HEK293 (cell line): ENCODE measurements around the gene DNAH11.
"Not testable (repeated sequence)": the region's sequence is repeated elsewhere in the genome, so short reads cannot be mapped to it uniquely, and the experiment has no call there.

Experiments used
- CTCF ChIA-PET: fragments of 350-600 bp; formaldehyde crosslinking; extraction: SDS; loops from one replicate; lab custom pipeline; 2021; ENCODE audit warnings: antibody characterized with exemption; lab: Yijun Ruan, JAX
- POLR2A ChIA-PET: fragments of 300-600 bp; formaldehyde crosslinking; extraction: SDS; loops from one replicate; lab custom pipeline; 2020; ENCODE audit warnings: antibody characterized with exemption, inconsistent platforms; lab: Yijun Ruan, JAX
- H3K27ac ChIP-seq: fragments of 200-500 bp; sonication (Bioruptor generic); 2 replicates; pipeline ENCODE4 v1.5.1; 2014; ENCODE audit warnings: low read depth, low read length, control low read depth, inconsistent platforms; ENCODE audit errors: extremely low read depth
- H3K36me3 ChIP-seq, 2 experiments: fragments of 200-500 bp in 1 of 2; sonication (Bioruptor generic) in 1 of 2; 1 replicate in 1 of 2; 2 replicates in 1 of 2; pipeline ENCODE4 v1.5.1; 2014 to 2017; ENCODE audit warnings: inconsistent platforms in 2 of 2, low read length in 2 of 2; ENCODE audit not compliant: control insufficient read depth in 2 of 2, insufficient read depth in 1 of 2
- H3K4me1 ChIP-seq: fragments of 200-500 bp; sonication (Bioruptor generic); 2 replicates; pipeline ENCODE4 v1.5.1; 2014; ENCODE audit warnings: mild to moderate bottlenecking, low read length, inconsistent platforms; ENCODE audit not compliant: control insufficient read depth, insufficient read depth
- H3K4me3 ChIP-seq: 2 replicates; pipeline ENCODE4 v1.5.1; 2011; ENCODE audit warnings: low read depth, mild to moderate bottlenecking, control low read depth, low read length, moderate library complexity
- H3K9me3 ChIP-seq: fragments of 200-500 bp; sonication (Bioruptor generic); 2 replicates; pipeline ENCODE4 v1.5.1; 2014; ENCODE audit warnings: low read depth, low read length, inconsistent platforms; ENCODE audit not compliant: control insufficient read depth, insufficient read depth
- KLF7 ChIP-seq: fragments of 450-650 bp; formaldehyde crosslinking; IDR thresholded peaks from 2 replicates; pipeline ENCODE4 v1.5.1; 2016; ENCODE audit warnings: missing biosample characterization, missing genetic modification characterization, borderline replicate concordance
- PBX3 ChIP-seq: sonication (generic); formaldehyde crosslinking; IDR thresholded peaks from 2 replicates; pipeline ENCODE4 v1.8.1; 2022; ENCODE audit warnings: mild to moderate bottlenecking, moderate library complexity, missing genetic modification reagents
- PRDM1 ChIP-seq: fragments of 450-650 bp; formaldehyde crosslinking; IDR thresholded peaks from 2 replicates; pipeline ENCODE4; 2016; ENCODE audit warnings: missing biosample characterization, missing genetic modification characterization
- TCF7L2 ChIP-seq: IDR thresholded peaks from 2 replicates; pipeline ENCODE4 v1.6.1; 2011; ENCODE audit warnings: low read depth, mild to moderate bottlenecking, inconsistent platforms, low read length, moderate library complexity, borderline replicate concordance
- ZBTB10 ChIP-seq: fragments of 450-650 bp; formaldehyde crosslinking; IDR thresholded peaks from 2 replicates; pipeline ENCODE4 v1.5.1; 2016; ENCODE audit warnings: missing biosample characterization, missing genetic modification characterization
- ZBTB21 ChIP-seq: fragments of 450-650 bp; formaldehyde crosslinking; IDR thresholded peaks from 2 replicates; pipeline ENCODE4 v1.5.1; 2017; ENCODE audit warnings: missing biosample characterization, missing genetic modification characterization
- ZNF133 ChIP-seq: fragments of 450-650 bp; formaldehyde crosslinking; IDR thresholded peaks from 2 replicates; pipeline ENCODE4 v1.5.1; 2016; ENCODE audit warnings: missing biosample characterization, missing genetic modification characterization
- ZNF221 ChIP-seq: fragments of 450-650 bp; formaldehyde crosslinking; IDR thresholded peaks from 2 replicates; pipeline ENCODE4 v1.5.1; 2017; ENCODE audit warnings: missing biosample characterization, missing genetic modification characterization, borderline replicate concordance
- ZNF223 ChIP-seq: fragments of 450-650 bp; formaldehyde crosslinking; IDR thresholded peaks from 2 replicates; pipeline ENCODE4 v1.5.1; 2016; ENCODE audit warnings: missing biosample characterization, missing genetic modification characterization
- ZNF501 ChIP-seq: fragments of 450-650 bp; formaldehyde crosslinking; IDR thresholded peaks from 2 replicates; pipeline ENCODE4 v1.5.1; 2016; ENCODE audit warnings: missing biosample characterization, missing genetic modification characterization
- ZNF704 ChIP-seq: fragments of 450-650 bp; formaldehyde crosslinking; IDR thresholded peaks from 2 replicates; pipeline ENCODE4 v1.5.1; 2016; ENCODE audit warnings: missing biosample characterization, missing genetic modification characterization
- ZSCAN23 ChIP-seq: fragments of 450-650 bp; formaldehyde crosslinking; IDR thresholded peaks from 2 replicates; pipeline ENCODE4 v1.5.1; 2016; ENCODE audit warnings: missing biosample characterization, missing genetic modification characterization
- TF ChIP-seq, protein P1 (sequence below): fragments of 450-650 bp; formaldehyde crosslinking; IDR thresholded peaks from 2 replicates; pipeline ENCODE4 v1.5.1; 2016; ENCODE audit warnings: missing biosample characterization, missing genetic modification characterization, borderline replicate concordance
- TF ChIP-seq, protein P2 (sequence below): fragments of 450-650 bp; formaldehyde crosslinking; IDR thresholded peaks from 2 replicates; pipeline ENCODE4 v1.5.1; 2016; ENCODE audit warnings: missing biosample characterization, missing genetic modification characterization

DNAH11 gene

DNA sequence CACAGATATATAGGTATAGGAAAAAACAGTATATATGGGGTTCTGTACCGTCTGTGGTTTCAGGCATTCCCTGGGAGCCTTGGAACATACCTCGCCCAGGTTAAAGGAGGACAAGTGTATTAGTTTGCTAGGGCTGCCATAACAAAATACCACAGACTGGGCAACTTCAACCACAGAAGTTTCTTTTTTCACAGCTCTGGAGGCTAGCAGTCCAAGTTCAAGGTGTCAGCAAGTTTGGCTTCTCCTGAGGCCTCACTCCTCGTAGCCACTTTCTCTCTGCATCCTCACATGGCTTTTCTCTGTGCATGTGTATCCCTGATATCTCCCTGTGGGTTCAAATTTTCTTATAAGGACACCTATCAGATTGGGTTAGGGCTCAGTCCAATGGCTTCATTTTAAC lies 189.1 kb downstream of the DNAH11 start (continued):
- TF ChIP-seq ZBTB10 (tag by site-specific recombination) (no peak), KLF7 (no peak)

- H3K27ac ChIP-seq, H3K9me3 ChIP-seq, H3K4me1 ChIP-seq, POLR2A ChIA-PET, H3K4me3 ChIP-seq, H3K36me3 ChIP-seq: not testable (repeated sequence)
- CTCF ChIA-PET: interaction anchor here (0.7 kb wide), 1 partner anchor 451 kb away, joined by 5 read pairs; no protein-coding TSS in a partner anchor
Measured at GRCh38 chr7:21732956-21733355, 190.1 kb downstream of the DNAH11 start.

DNA sequence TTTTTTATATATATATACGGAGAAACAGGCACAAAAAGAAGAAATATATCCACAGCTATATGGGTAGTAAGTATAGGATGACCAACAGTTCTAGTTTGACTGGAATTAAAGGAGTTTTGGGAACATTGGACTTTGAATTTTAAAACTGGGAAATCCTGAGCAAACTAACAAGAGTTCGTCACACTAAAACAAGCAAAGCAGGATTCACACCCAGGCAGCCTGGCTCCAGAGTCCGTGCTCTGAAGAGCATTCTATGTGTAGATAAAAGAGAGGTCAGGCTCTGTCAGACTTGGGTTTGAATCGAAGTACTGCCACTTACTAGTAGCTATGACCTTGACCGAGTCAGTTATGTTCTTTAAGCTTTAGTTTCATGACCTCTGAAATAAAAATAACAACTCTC lies 191.0 kb downstream of the DNAH11 start:
- CTCF ChIA-PET: interaction anchor here (0.6 to 0.7 kb wide), 2 partner anchors 238 to 241 kb away, joined by 3 read pairs; no protein-coding TSS in a partner anchor
- H3K4me3 ChIP-seq: no peak overlapping the region
- POLR2A ChIA-PET: no interaction called here

More for the DNA sequence above, 191.0 kb downstream of the DNAH11 start:
- H3K27ac ChIP-seq: no peak overlapping the region
- H3K36me3 ChIP-seq: no peaks in the 10 kb centered on the region
- TF ChIP-seq PRDM1 (tag by site-specific recombination): no peak
- TF ChIP-seq, protein P1, sequence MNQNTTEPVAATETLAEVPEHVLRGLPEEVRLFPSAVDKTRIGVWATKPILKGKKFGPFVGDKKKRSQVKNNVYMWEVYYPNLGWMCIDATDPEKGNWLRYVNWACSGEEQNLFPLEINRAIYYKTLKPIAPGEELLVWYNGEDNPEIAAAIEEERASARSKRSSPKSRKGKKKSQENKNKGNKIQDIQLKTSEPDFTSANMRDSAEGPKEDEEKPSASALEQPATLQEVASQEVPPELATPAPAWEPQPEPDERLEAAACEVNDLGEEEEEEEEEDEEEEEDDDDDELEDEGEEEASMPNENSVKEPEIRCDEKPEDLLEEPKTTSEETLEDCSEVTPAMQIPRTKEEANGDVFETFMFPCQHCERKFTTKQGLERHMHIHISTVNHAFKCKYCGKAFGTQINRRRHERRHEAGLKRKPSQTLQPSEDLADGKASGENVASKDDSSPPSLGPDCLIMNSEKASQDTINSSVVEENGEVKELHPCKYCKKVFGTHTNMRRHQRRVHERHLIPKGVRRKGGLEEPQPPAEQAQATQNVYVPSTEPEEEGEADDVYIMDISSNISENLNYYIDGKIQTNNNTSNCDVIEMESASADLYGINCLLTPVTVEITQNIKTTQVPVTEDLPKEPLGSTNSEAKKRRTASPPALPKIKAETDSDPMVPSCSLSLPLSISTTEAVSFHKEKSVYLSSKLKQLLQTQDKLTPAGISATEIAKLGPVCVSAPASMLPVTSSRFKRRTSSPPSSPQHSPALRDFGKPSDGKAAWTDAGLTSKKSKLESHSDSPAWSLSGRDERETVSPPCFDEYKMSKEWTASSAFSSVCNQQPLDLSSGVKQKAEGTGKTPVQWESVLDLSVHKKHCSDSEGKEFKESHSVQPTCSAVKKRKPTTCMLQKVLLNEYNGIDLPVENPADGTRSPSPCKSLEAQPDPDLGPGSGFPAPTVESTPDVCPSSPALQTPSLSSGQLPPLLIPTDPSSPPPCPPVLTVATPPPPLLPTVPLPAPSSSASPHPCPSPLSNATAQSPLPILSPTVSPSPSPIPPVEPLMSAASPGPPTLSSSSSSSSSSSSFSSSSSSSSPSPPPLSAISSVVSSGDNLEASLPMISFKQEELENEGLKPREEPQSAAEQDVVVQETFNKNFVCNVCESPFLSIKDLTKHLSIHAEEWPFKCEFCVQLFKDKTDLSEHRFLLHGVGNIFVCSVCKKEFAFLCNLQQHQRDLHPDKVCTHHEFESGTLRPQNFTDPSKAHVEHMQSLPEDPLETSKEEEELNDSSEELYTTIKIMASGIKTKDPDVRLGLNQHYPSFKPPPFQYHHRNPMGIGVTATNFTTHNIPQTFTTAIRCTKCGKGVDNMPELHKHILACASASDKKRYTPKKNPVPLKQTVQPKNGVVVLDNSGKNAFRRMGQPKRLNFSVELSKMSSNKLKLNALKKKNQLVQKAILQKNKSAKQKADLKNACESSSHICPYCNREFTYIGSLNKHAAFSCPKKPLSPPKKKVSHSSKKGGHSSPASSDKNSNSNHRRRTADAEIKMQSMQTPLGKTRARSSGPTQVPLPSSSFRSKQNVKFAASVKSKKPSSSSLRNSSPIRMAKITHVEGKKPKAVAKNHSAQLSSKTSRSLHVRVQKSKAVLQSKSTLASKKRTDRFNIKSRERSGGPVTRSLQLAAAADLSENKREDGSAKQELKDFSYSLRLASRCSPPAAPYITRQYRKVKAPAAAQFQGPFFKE: no peak
- no peak for TF ChIP-seq ZNF223 (tag by site-specific recombination)
- no peak for TF ChIP-seq ZSCAN23 (tag by site-specific recombination)
- no peak for TF ChIP-seq ZNF221 (tag by site-specific recombination)
- TF ChIP-seq ZNF133 (tag by site-specific recombination): no peak
- TF ChIP-seq TCF7L2: no peak
- TF ChIP-seq ZBTB21 (tag by site-specific recombination): no peak
- no peak for TF ChIP-seq ZNF501
- TF ChIP-seq PBX3 (CRISPR knock-in tag): no peak
- no peak for TF ChIP-seq ZNF704 (tag by site-specific recombination)
- TF ChIP-seq, protein P2, sequence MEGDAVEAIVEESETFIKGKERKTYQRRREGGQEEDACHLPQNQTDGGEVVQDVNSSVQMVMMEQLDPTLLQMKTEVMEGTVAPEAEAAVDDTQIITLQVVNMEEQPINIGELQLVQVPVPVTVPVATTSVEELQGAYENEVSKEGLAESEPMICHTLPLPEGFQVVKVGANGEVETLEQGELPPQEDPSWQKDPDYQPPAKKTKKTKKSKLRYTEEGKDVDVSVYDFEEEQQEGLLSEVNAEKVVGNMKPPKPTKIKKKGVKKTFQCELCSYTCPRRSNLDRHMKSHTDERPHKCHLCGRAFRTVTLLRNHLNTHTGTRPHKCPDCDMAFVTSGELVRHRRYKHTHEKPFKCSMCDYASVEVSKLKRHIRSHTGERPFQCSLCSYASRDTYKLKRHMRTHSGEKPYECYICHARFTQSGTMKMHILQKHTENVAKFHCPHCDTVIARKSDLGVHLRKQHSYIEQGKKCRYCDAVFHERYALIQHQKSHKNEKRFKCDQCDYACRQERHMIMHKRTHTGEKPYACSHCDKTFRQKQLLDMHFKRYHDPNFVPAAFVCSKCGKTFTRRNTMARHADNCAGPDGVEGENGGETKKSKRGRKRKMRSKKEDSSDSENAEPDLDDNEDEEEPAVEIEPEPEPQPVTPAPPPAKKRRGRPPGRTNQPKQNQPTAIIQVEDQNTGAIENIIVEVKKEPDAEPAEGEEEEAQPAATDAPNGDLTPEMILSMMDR (tag by site-specific recombination): no peak
- no peaks in the 10 kb centered on the region for H3K4me1 ChIP-seq
- H3K9me3 ChIP-seq: no peaks in the 10 kb centered on the region
